SH-SY5Y (cell line): ENCODE results near the gene HCRTR1.
A peak's percentile ranks its signal among the peaks of the same experiment; 100 is the strongest.

Source experiments
- GATA2 ChIP-seq: IDR thresholded peaks from 2 replicates; pipeline ENCODE4 v1.6.1; 2011; ENCODE audit warnings: mild to moderate bottlenecking, low read depth, low read length
- GATA3 ChIP-seq: IDR thresholded peaks from 2 replicates; pipeline ENCODE4 v1.6.1; 2011; ENCODE audit warnings: low read depth, mild to moderate bottlenecking, low read length, moderate library complexity

Gene HCRTR1

GRCh38 chr1:31640964-31641363 lies 23.5 kb downstream of the HCRTR1 start:
- TF ChIP-seq GATA3 (no peak), GATA2 (no peak)

GRCh38 chr1:31642366-31642765 lies 24.9 kb downstream of the HCRTR1 start:
- TF ChIP-seq GATA3 (no peak), GATA2 (no peak)

- TF ChIP-seq GATA2 (no peak), GATA3 (no peak)
Observed at GRCh38 chr1:31642897-31643296, 25.4 kb downstream of the HCRTR1 start.

GRCh38 chr1:31643976-31644559 lies 26.6 kb downstream of the HCRTR1 start:
- TF ChIP-seq GATA3 (no peak), GATA2 (no peak)

GRCh38 chr1:31644560-31645273 lies 27.2 kb downstream of the HCRTR1 start, which contains the start of gene PEF1:
TSS of gene PEF1 (minus strand) at chr1:31644876. CDS start at chr1:31644864, 12 bp downstream.
- TF ChIP-seq GATA3 (no peak), GATA2 (no peak)

GRCh38 chr1:31645274-31645568 lies 27.7 kb downstream of the HCRTR1 start:
- TF ChIP-seq GATA2 (no peak), GATA3 (no peak)

- no peak for TF ChIP-seq GATA3
- no peak for TF ChIP-seq GATA2
Observed at GRCh38 chr1:31646259-31646960, 28.9 kb downstream of the HCRTR1 start.

GRCh38 chr1:31647106-31647505 lies 29.6 kb downstream of the HCRTR1 start:
- TF ChIP-seq GATA3 (no peak), GATA2 (no peak)

GRCh38 chr1:31648190-31648589 lies 30.7 kb downstream of the HCRTR1 start:
- TF ChIP-seq GATA2 (no peak), GATA3 (no peak)

GRCh38 chr1:31648641-31649357 lies 31.3 kb downstream of the HCRTR1 start:
- TF ChIP-seq GATA2: no peak
- no peak for TF ChIP-seq GATA3

- no peak for TF ChIP-seq GATA3
- no peak for TF ChIP-seq GATA2
Observed at GRCh38 chr1:31650161-31651088, 32.9 kb downstream of the HCRTR1 start.

GRCh38 chr1:31651089-31651420 lies 33.6 kb downstream of the HCRTR1 start:
- TF ChIP-seq GATA2 (peak; percentile 28; the same call in 1 of the 2 replicates), GATA3 (no peak)

- no peak for TF ChIP-seq GATA2
- no peak for TF ChIP-seq GATA3
Observed at GRCh38 chr1:31651766-31652165, 34.3 kb downstream of the HCRTR1 start.

- TF ChIP-seq GATA3 (no peak), GATA2 (no peak)
Observed at GRCh38 chr1:31652891-31653499, 35.5 kb downstream of the HCRTR1 start.
